Activated T-cell treated with anti-CD3 and anti-CD28 coated beads, Interleukin-2, amount 50 U/mL, for 1 hour (primary cell): ENCODE results near the gene RILPL1.
A peak's percentile ranks its signal among the peaks of the same experiment; 100 is the strongest.
"Not testable (repeated sequence)": the region's sequence is repeated elsewhere in the genome, so short reads cannot be mapped to it uniquely, and the experiment has no call there.

Experiments used
- DNase-seq: peaks from one replicate; pipeline ENCODE4 v3.0.0-alpha.2; 2020

RILPL1 gene

GRCh38 chr12:123533672-123534643 is at the start of gene RILPL1:
TSS of gene RILPL1 (minus strand) at chr12:123533719. CDS start at chr12:123533482, 237 bp downstream.
- DNase-seq = peak; percentile 72

GRCh38 chr12:123580772-123581171 is 47.3 kb upstream of the RILPL1 start:
- DNase-seq = no peak

GRCh38 chr12:123578829-123579228 is 45.3 kb upstream of the RILPL1 start:
- not testable (repeated sequence) for DNase-seq

- DNase-seq = no peak
These were observed 44.7 kb upstream of the RILPL1 start for GRCh38 chr12:123578243-123578642.

GRCh38 chr12:123576611-123577010 is 43.1 kb upstream of the RILPL1 start:
- no peak for DNase-seq

GRCh38 chr12:123573870-123574269 is 40.4 kb upstream of the RILPL1 start:
- no peak for DNase-seq

GRCh38 chr12:123572391-123572790 is 38.9 kb upstream of the RILPL1 start:
- DNase-seq = no peak

GRCh38 chr12:123571343-123571813 is 37.9 kb upstream of the RILPL1 start:
- DNase-seq = no peak

- no peak for DNase-seq
These were observed 25.9 kb upstream of the RILPL1 start for GRCh38 chr12:123559468-123559867.

- not testable (repeated sequence) for DNase-seq
These were observed 25.0 kb upstream of the RILPL1 start for GRCh38 chr12:123558487-123558886.

GRCh38 chr12:123554843-123555242 is 21.3 kb upstream of the RILPL1 start:
- DNase-seq = not testable (repeated sequence)

GRCh38 chr12:123554136-123554535 is 20.6 kb upstream of the RILPL1 start:
- DNase-seq = not testable (repeated sequence)

GRCh38 chr12:123550700-123551099 is 17.2 kb upstream of the RILPL1 start:
- no peak for DNase-seq

GRCh38 chr12:123548107-123548506 is 14.6 kb upstream of the RILPL1 start:
- DNase-seq = no peak

- no peak for DNase-seq
These were observed 12.8 kb upstream of the RILPL1 start for GRCh38 chr12:123546281-123546680.

GRCh38 chr12:123543541-123543940 is 10.0 kb upstream of the RILPL1 start:
- no peak for DNase-seq

- no peak for DNase-seq
These were observed 7.6 kb upstream of the RILPL1 start for GRCh38 chr12:123540899-123541662.

- DNase-seq = not testable (repeated sequence)
These were observed 2.4 kb upstream of the RILPL1 start for GRCh38 chr12:123535952-123536351.

- DNase-seq = no peak
These were observed 490 bp downstream of the RILPL1 start for GRCh38 chr12:123532808-123533649.

GRCh38 chr12:123532019-123532418 is 1.5 kb downstream of the RILPL1 start:
- no peak for DNase-seq

GRCh38 chr12:123531091-123531490 is 2.4 kb downstream of the RILPL1 start:
- no peak for DNase-seq

GRCh38 chr12:123530668-123531067 is 2.9 kb downstream of the RILPL1 start:
- DNase-seq = no peak

- no peak for DNase-seq
These were observed 3.8 kb downstream of the RILPL1 start for GRCh38 chr12:123529686-123530085.
